ENCODE results near the gene CASP5. TPM values are rescaled to one million over a fixed set of nuclear protein-coding genes. Genes with fewer than 3 reads are reported as not detected.

CASP5 gene
- total RNA-seq, 2 experiments from 2014 or later, result not detected

- H3K27me3 Mint-ChIP-seq, result no peaks in the 10 kb centered on the region
- no peaks in the 10 kb centered on the region for H3K36me3 Mint-ChIP-seq (ENCODE audit: low read depth)
- no peaks in the 10 kb centered on the region for H3K4me1 Mint-ChIP-seq (ENCODE audit: low read depth)
- no peaks in the 10 kb centered on the region for H3K9me3 Mint-ChIP-seq
- ChIA-PET CTCF (no interaction called here), POLR2A (no interaction called here)
- H3K27ac Mint-ChIP-seq, result no peak overlapping the region
- intact Hi-C loops (cut with micrococcal nuclease), result no loop called here
- no peak overlapping the region for H3K4me3 Mint-ChIP-seq
- TF ChIP-seq, protein P1, sequence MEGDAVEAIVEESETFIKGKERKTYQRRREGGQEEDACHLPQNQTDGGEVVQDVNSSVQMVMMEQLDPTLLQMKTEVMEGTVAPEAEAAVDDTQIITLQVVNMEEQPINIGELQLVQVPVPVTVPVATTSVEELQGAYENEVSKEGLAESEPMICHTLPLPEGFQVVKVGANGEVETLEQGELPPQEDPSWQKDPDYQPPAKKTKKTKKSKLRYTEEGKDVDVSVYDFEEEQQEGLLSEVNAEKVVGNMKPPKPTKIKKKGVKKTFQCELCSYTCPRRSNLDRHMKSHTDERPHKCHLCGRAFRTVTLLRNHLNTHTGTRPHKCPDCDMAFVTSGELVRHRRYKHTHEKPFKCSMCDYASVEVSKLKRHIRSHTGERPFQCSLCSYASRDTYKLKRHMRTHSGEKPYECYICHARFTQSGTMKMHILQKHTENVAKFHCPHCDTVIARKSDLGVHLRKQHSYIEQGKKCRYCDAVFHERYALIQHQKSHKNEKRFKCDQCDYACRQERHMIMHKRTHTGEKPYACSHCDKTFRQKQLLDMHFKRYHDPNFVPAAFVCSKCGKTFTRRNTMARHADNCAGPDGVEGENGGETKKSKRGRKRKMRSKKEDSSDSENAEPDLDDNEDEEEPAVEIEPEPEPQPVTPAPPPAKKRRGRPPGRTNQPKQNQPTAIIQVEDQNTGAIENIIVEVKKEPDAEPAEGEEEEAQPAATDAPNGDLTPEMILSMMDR (IDR thresholded peaks at IDR 0.05), result no peak
- no peak for ATAC-seq
- DNase-seq, result no peak
These were observed 34.5 kb upstream of the CASP5 start for GRCh38 chr11:105057432-105057831.

GRCh38 chr11:105056446-105056845, 33.5 kb upstream of the CASP5 start:
- CTCF ChIA-PET, result no interaction called here
- intact Hi-C loops (cut with micrococcal nuclease), result no loop called here
- H3K9me3 Mint-ChIP-seq, result no peaks in the 10 kb centered on the region
- no peak overlapping the region for H3K4me3 Mint-ChIP-seq
- no peaks in the 10 kb centered on the region for H3K36me3 Mint-ChIP-seq (ENCODE audit: low read depth)
- ATAC-seq (no peak), DNase-seq (no peak)
- H3K4me1 Mint-ChIP-seq (ENCODE audit: low read depth), result no peaks in the 10 kb centered on the region
- H3K27ac Mint-ChIP-seq, result no peak overlapping the region
- H3K27me3 Mint-ChIP-seq, result no peaks in the 10 kb centered on the region
- TF ChIP-seq, protein P1 (IDR thresholded peaks at IDR 0.05), result no peak
- POLR2A ChIA-PET, result no interaction called here

DNA sequence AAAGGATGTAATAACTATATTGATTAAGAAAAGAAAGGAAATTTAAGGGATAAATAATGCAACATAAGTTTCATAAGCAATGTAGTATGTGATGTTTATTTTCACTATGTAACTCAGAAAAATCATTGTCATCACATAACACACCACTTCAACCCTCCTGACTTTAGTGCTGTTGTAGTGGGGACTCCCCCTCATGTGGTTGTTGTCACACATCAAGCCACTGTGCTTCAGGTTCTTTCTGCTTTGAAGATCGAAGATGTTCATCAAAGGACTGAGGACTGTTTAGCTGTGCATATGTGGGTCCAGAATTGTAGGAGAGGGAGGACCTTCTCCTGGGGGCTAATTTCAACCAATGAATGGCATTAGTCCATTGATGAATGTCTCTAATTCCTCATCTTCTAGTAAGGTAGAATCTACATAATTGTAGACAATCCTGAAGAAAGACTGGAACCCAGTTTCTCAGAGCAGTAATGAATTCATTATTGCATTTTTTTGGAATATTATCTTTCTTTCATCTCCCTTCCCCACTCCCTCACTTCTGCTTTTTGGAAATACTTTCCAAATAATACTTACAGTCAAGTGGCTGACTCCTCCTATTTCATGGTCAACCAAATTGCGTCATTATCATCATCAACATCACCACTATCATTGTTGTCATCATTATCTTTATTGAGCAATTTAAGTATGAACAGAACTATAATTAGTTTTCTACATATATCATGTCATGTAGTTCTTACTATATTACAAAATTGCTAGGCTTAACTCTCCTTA, 31.9 kb upstream of the CASP5 start:
- CTCF ChIA-PET, result no interaction called here
- intact Hi-C loops (cut with micrococcal nuclease), result no loop called here
- Mint-ChIP-seq H3K36me3 (ENCODE audit: low read depth) (no peaks in the 10 kb centered on the region), H3K27ac (no peak overlapping the region), H3K9me3 (no peaks in the 10 kb centered on the region), H3K27me3 (no peaks in the 10 kb centered on the region), H3K4me3 (no peak overlapping the region), H3K4me1 (ENCODE audit: low read depth) (no peaks in the 10 kb centered on the region)
- ATAC-seq (peak; percentile 49), DNase-seq (no peak)
- POLR2A ChIA-PET, result no interaction called here
- TF ChIP-seq, protein P1 (IDR thresholded peaks at IDR 0.05), result no peak

DNA sequence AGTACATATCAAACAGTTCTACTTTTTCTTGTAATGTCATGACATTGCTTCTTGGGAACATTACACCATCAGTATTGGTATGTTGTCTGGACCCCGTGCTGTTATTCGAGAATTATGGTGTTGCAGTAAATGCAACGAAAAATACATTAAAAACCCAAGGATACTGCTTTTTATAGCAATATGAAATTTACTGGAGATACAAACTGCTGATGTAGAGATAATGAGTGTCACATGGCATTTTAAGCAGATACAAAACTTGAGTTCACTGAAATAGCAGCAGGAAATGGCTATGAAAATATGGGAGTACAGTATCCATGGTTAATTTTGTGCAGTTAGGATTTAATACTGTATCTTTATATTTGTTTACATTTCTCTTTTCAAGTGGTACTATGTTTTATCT, 29.5 kb upstream of the CASP5 start:
- DNase-seq (no peak), ATAC-seq (no peak)
- TF ChIP-seq, protein P1 (IDR thresholded peaks at IDR 0.05), result no peak
- H3K4me1 Mint-ChIP-seq (ENCODE audit: low read depth), result no peaks in the 10 kb centered on the region
- no peaks in the 10 kb centered on the region for H3K27me3 Mint-ChIP-seq
- intact Hi-C loops (cut with micrococcal nuclease), result no loop called here
- ChIA-PET POLR2A (no interaction called here), CTCF (no interaction called here)
- no peak overlapping the region for H3K27ac Mint-ChIP-seq
- H3K4me3 Mint-ChIP-seq, result no peak overlapping the region
- no peaks in the 10 kb centered on the region for H3K36me3 Mint-ChIP-seq (ENCODE audit: low read depth)
- H3K9me3 Mint-ChIP-seq, result no peaks in the 10 kb centered on the region

DNA sequence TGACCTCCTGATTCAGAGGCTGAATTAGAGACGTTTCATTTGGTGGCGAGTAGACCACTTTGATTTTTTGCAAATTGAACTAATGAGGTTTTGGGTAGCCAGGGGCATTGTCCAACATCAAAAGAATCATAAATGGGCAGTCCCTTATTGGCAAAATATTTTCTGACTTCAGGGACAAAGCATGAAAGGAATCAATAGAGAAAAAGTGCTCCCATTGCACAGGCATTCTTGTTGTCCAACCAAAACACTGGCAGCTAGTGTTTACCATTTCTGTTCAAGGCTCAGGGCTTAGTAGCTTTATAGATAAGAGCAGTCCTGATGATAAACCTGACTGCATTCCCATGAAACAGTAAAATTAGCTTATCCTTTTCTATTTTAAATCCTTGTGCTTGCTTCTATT, 28.6 kb upstream of the CASP5 start:
- Mint-ChIP-seq H3K9me3 (no peaks in the 10 kb centered on the region), H3K4me3 (no peak overlapping the region), H3K4me1 (ENCODE audit: low read depth) (peaks cover 8% of the 10 kb centered on the region), H3K27me3 (no peaks in the 10 kb centered on the region), H3K36me3 (ENCODE audit: low read depth) (no peaks in the 10 kb centered on the region), H3K27ac (no peak overlapping the region)
- TF ChIP-seq, protein P1 (IDR thresholded peaks at IDR 0.05), result no peak
- ChIA-PET CTCF (interaction anchor here (1.4 kb wide), 1 partner anchor 24 kb away, joined by 3 read pairs; no protein-coding TSS in a partner anchor), POLR2A (no interaction called here)
- DNase-seq (no peak), ATAC-seq (no peak)
- intact Hi-C loops (cut with micrococcal nuclease), result no loop called here
